ENCODE results near the gene PPP1R14D. TPM values are rescaled to one million over a fixed set of nuclear protein-coding genes. Genes with fewer than 3 reads are reported as not detected.

The PPP1R14D gene
- total RNA-seq, 1 experiment from 2014 or later, result 0.64 TPM

GRCh38 chr15:40789119-40789518 lies 39.4 kb downstream of the PPP1R14D start:
- TF ChIP-seq POLR2AphosphoS5 (IDR thresholded peaks at IDR 0.05; ENCODE audit: low read depth, low read length) (no peak), SIN3A (IDR thresholded peaks at IDR 0.05; ENCODE audit: borderline replicate concordance, insufficient read depth, low read depth, low read length) (no peak), TCF7L2 (IDR thresholded peaks at IDR 0.05; ENCODE audit: low read depth, low read length) (no peak)
- TF ChIP-seq, protein P1, sequence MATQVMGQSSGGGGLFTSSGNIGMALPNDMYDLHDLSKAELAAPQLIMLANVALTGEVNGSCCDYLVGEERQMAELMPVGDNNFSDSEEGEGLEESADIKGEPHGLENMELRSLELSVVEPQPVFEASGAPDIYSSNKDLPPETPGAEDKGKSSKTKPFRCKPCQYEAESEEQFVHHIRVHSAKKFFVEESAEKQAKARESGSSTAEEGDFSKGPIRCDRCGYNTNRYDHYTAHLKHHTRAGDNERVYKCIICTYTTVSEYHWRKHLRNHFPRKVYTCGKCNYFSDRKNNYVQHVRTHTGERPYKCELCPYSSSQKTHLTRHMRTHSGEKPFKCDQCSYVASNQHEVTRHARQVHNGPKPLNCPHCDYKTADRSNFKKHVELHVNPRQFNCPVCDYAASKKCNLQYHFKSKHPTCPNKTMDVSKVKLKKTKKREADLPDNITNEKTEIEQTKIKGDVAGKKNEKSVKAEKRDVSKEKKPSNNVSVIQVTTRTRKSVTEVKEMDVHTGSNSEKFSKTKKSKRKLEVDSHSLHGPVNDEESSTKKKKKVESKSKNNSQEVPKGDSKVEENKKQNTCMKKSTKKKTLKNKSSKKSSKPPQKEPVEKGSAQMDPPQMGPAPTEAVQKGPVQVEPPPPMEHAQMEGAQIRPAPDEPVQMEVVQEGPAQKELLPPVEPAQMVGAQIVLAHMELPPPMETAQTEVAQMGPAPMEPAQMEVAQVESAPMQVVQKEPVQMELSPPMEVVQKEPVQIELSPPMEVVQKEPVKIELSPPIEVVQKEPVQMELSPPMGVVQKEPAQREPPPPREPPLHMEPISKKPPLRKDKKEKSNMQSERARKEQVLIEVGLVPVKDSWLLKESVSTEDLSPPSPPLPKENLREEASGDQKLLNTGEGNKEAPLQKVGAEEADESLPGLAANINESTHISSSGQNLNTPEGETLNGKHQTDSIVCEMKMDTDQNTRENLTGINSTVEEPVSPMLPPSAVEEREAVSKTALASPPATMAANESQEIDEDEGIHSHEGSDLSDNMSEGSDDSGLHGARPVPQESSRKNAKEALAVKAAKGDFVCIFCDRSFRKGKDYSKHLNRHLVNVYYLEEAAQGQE (IDR thresholded peaks at IDR 0.05; ENCODE audit: insufficient read depth in 1 of 2, low read depth in 2 of 2, low read length in 1 of 2), result no peak
- TF ChIP-seq, protein P2, sequence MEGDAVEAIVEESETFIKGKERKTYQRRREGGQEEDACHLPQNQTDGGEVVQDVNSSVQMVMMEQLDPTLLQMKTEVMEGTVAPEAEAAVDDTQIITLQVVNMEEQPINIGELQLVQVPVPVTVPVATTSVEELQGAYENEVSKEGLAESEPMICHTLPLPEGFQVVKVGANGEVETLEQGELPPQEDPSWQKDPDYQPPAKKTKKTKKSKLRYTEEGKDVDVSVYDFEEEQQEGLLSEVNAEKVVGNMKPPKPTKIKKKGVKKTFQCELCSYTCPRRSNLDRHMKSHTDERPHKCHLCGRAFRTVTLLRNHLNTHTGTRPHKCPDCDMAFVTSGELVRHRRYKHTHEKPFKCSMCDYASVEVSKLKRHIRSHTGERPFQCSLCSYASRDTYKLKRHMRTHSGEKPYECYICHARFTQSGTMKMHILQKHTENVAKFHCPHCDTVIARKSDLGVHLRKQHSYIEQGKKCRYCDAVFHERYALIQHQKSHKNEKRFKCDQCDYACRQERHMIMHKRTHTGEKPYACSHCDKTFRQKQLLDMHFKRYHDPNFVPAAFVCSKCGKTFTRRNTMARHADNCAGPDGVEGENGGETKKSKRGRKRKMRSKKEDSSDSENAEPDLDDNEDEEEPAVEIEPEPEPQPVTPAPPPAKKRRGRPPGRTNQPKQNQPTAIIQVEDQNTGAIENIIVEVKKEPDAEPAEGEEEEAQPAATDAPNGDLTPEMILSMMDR (IDR thresholded peaks at IDR 0.05), result no peak
- DNase-seq (ENCODE audit: low read depth, low spot score), result no peak
- ChIA-PET CTCF (interaction anchor here (0.6 to 1.0 kb wide), 2 partner anchors 101 to 367 kb away, joined by 3 to 6 read pairs; no protein-coding TSS in a partner anchor), POLR2A (no interaction called here)
- Histone ChIP-seq H3K27me3 (ENCODE audit: control insufficient read depth, insufficient read depth, low read length) (no peaks in the 10 kb centered on the region), H3K36me3 (ENCODE audit: control insufficient read depth, insufficient read depth, low read length) (no peaks in the 10 kb centered on the region), H3K4me1 (ENCODE audit: control insufficient read depth, insufficient read depth, low read length) (peaks cover 15% of the 10 kb centered on the region), H3K9me3 (ENCODE audit: control insufficient read depth, insufficient read depth, low read depth, low read length) (no peaks in the 10 kb centered on the region), H3K27ac (ENCODE audit: low read length) (no peak overlapping the region), H3K4me3 (ENCODE audit: low read depth in 2 of 2, low read length in 2 of 2) (no peak overlapping the region)
- in situ Hi-C loops (cut with HindIII; ENCODE audit: low pct_unique_long_range_greater_than_20kb, low sequenced_read_pairs), result loop anchor here (25.0 kb wide), 1 partner anchor 152 kb away; no protein-coding TSS in a partner anchor
- intact Hi-C loops (cut with micrococcal nuclease; ENCODE audit: unreplicated experiment), result loop anchor here (10.0 kb wide), 1 partner anchor 114 kb away; no protein-coding TSS in a partner anchor
- BruUV-seq (replicated peaks), result no TSS peak
- ATAC-seq, result no peak

- Histone ChIP-seq H3K27me3 (ENCODE audit: control insufficient read depth, insufficient read depth, low read length) (no peaks in the 10 kb centered on the region), H3K36me3 (ENCODE audit: control insufficient read depth, insufficient read depth, low read length) (no peaks in the 10 kb centered on the region), H3K27ac (ENCODE audit: low read length) (no peak overlapping the region), H3K9me3 (ENCODE audit: control insufficient read depth, insufficient read depth, low read depth, low read length) (no peaks in the 10 kb centered on the region), H3K4me3 (ENCODE audit: low read depth in 2 of 2, low read length in 2 of 2) (no peak overlapping the region), H3K4me1 (ENCODE audit: control insufficient read depth, insufficient read depth, low read length) (peaks cover 6% of the 10 kb centered on the region; the same call in 1 of the 2 replicates)
- ChIA-PET POLR2A (no interaction called here), CTCF (interaction anchor here (1.0 kb wide), 1 partner anchor 100 kb away, joined by 3 read pairs; no protein-coding TSS in a partner anchor)
- no peak for DNase-seq (ENCODE audit: low read depth, low spot score)
- intact Hi-C loops (cut with micrococcal nuclease; ENCODE audit: unreplicated experiment), result loop anchor here (10.0 kb wide), 1 partner anchor 113 kb away; no protein-coding TSS in a partner anchor
- BruUV-seq (replicated peaks), result no TSS peak
- in situ Hi-C loops (cut with HindIII; ENCODE audit: low pct_unique_long_range_greater_than_20kb, low sequenced_read_pairs), result loop anchor here (25.0 kb wide), 1 partner anchor 151 kb away; no protein-coding TSS in a partner anchor
- TF ChIP-seq POLR2AphosphoS5 (IDR thresholded peaks at IDR 0.05; ENCODE audit: low read depth, low read length), result no peak
- 0 out of 2 replicates have a peak, but pooled peaks have one; percentile 51 for ATAC-seq
These were observed 40.5 kb downstream of the PPP1R14D start for GRCh38 chr15:40787991-40788390.

DNA sequence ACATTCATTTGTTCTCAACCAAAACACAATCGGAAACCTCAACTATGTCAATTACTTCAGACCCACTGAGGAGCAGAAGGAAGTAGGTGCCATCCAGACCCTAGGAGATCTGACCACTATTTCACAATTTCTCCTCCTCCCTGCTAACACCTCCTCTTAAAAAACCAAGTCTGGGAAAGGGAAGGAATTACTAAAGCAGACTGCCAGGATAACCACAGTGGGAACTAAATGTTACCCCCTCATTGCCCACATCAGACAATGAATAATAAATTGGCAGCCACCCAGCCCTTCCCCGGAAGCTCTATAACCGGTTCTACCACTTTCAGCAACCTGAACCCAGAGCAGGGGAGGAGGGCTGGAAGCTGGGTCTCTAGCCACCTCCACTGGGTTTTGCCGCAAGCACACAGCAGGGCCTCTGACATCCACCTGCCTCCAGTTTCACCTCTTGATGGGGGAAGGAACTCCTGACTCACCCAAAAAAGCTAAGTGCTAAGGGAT lies 41.1 kb downstream of the PPP1R14D start:
- H3K4me1 ChIP-seq (ENCODE audit: control insufficient read depth, insufficient read depth, low read length), result peaks cover 6% of the 10 kb centered on the region; the same call in 1 of the 2 replicates
- ATAC-seq (no peak), DNase-seq (ENCODE audit: low read depth, low spot score) (no peak)
- H3K27me3 ChIP-seq (ENCODE audit: control insufficient read depth, insufficient read depth, low read length), result no peaks in the 10 kb centered on the region
- 0 out of 2 replicates have a peak overlapping the region, but pooled peaks have one; percentile 9 for H3K27ac ChIP-seq (ENCODE audit: low read length)
- BruUV-seq (replicated peaks), result no TSS peak
- H3K36me3 ChIP-seq (ENCODE audit: control insufficient read depth, insufficient read depth, low read length), result no peaks in the 10 kb centered on the region
- no peaks in the 10 kb centered on the region for H3K9me3 ChIP-seq (ENCODE audit: control insufficient read depth, insufficient read depth, low read depth, low read length)
- H3K4me3 ChIP-seq (ENCODE audit: low read depth in 2 of 2, low read length in 2 of 2), result no peak overlapping the region
- CTCF ChIA-PET, result no interaction called here
- in situ Hi-C loops (cut with HindIII; ENCODE audit: low pct_unique_long_range_greater_than_20kb, low sequenced_read_pairs) (loop anchor here (25.0 kb wide), 1 partner anchor 150 kb away; no protein-coding TSS in a partner anchor), intact Hi-C loops (cut with micrococcal nuclease; ENCODE audit: unreplicated experiment) (loop anchor here (10.0 kb wide), 1 partner anchor 113 kb away; no protein-coding TSS in a partner anchor)
- no peak for TF ChIP-seq TCF7L2 (IDR thresholded peaks at IDR 0.05; ENCODE audit: low read depth, low read length)
- TF ChIP-seq, protein P2 (IDR thresholded peaks at IDR 0.05), result no peak
- POLR2A ChIA-PET, result no interaction called here
